AG09309 (cell line): ENCODE measurements around the gene SGPL1.
A peak's percentile ranks its signal among the peaks of the same experiment; 100 is the strongest.

Experiments used
- DNase-seq: peaks from one replicate; pipeline ENCODE4 v3.0.0-alpha.2; 2010; ENCODE audit warnings: low read depth
- H3K4me3 ChIP-seq: 2 replicates; pipeline ENCODE4 v1.5.1; 2011; ENCODE audit warnings: mild to moderate bottlenecking, low read depth, low read length, moderate library complexity; ENCODE audit not compliant: control insufficient read depth
- CTCF ChIP-seq: IDR thresholded peaks from 2 replicates; pipeline ENCODE4 v1.5.1; 2011; ENCODE audit warnings: mild to moderate bottlenecking, low read depth, low read length, inconsistent platforms; ENCODE audit not compliant: insufficient read depth, control insufficient read depth; ENCODE audit errors: missing control alignments

Gene SGPL1

GRCh38 chr10:70902661-70903261, 87.0 kb downstream of the SGPL1 start:
- no peak for TF ChIP-seq CTCF
- H3K4me3 ChIP-seq: no peak overlapping the region
- DNase-seq: no peak

- no peak for DNase-seq
- TF ChIP-seq CTCF: peak; percentile 88
- no peak overlapping the region for H3K4me3 ChIP-seq
Observed at GRCh38 chr10:70903262-70903921, 87.6 kb downstream of the SGPL1 start.

GRCh38 chr10:70905071-70906021, 89.6 kb downstream of the SGPL1 start:
- no peak overlapping the region for H3K4me3 ChIP-seq
- no peak for DNase-seq
- no peak for TF ChIP-seq CTCF

GRCh38 chr10:70906031-70906783, 90.5 kb downstream of the SGPL1 start:
- TF ChIP-seq CTCF: no peak
- no peak for DNase-seq
- H3K4me3 ChIP-seq: no peak overlapping the region

- DNase-seq: no peak
- H3K4me3 ChIP-seq: no peak overlapping the region
- TF ChIP-seq CTCF: no peak
Observed at GRCh38 chr10:70906953-70907636, 91.3 kb downstream of the SGPL1 start.
